Lower leg skin (tissue), 4 donors: Measurements from ENCODE around the gene EYS. TPM values are rescaled to one million over a fixed set of nuclear protein-coding genes. Genes with fewer than 3 reads are reported as not detected.

Experiments used
- DNase-seq, 2 donors: peaks; one replicate each; pipeline ENCODE4 v3.0.0-alpha.2; 2019; ENCODE audit warnings: low spot score in 2 of 2
- H3K4me3 ChIP-seq: fragments of 200-600 bp; sonication (generic); 2 replicates; pipeline ENCODE4 v1.5.1; 2017; ENCODE audit warnings: mild to moderate bottlenecking, low read depth; ENCODE audit not compliant: poor library complexity, severe bottlenecking
- CTCF ChIP-seq, 3 donors: fragments of 450-650 bp; IDR thresholded peaks; one replicate each; pipeline ENCODE4 v1.5.1; 2016; ENCODE audit warnings: antibody characterized with exemption in 3 of 3, mild to moderate bottlenecking in 3 of 3, moderate library complexity in 2 of 3
- POLR2A ChIP-seq, 2 donors: fragments of 450-650 bp; IDR thresholded peaks; one replicate each; pipeline ENCODE4 v1.6.1; 2016 to 2017; ENCODE audit warnings: antibody characterized with exemption in 2 of 2, mild to moderate bottlenecking in 1 of 2, moderate library complexity in 1 of 2
- WGBS, 2 donors: methylation state at CpG; one replicate each; pipeline ENCODE4 v1.1.5; 2018; 5-methylcytosine and 5-hydroxymethylcytosine counted together
- intact Hi-C: fragments of 100-400 bp; cut with DNase I; formaldehyde crosslinking; loops from one replicate; pipeline ENCODE4 v1.15.0; 2023; ENCODE audit warnings: low total_unique reads
- total RNA-seq, 4 donors: library from RNA; depleted of rRNA; stranded (reverse); fragments of >200 nt; gene quantifications; one replicate each; pipeline ENCODE4 v1.1.0, GENCODE V29; 2016

EYS gene
- total RNA-seq, 4 donors from 2014 or later = 0.04 TPM; not detected in 3

GRCh38 chr6:64155063-64155462 lies 1552.0 kb downstream of the EYS start:
- intact Hi-C loops = no loop called here
- H3K4me3 ChIP-seq = no peak overlapping the region
- WGBS, 2 donors = 49 to 51% methylated on average over 2 of the region's 2 CpGs
- DNase-seq = no peak
- TF ChIP-seq POLR2A (IDR thresholded peaks at IDR 0.05) (no peak), CTCF (IDR thresholded peaks at IDR 0.05) (no peak)

GRCh38 chr6:64146876-64147275 lies 1560.2 kb downstream of the EYS start:
- WGBS, 2 donors = 59 to 73% methylated on average over 2 of the region's 2 CpGs
- TF ChIP-seq POLR2A (IDR thresholded peaks at IDR 0.05) = no peak
- TF ChIP-seq CTCF (IDR thresholded peaks at IDR 0.05) = no peak
- H3K4me3 ChIP-seq = no peak overlapping the region
- no peak for DNase-seq
- intact Hi-C loops = no loop called here

GRCh38 chr6:64146094-64146493 lies 1560.9 kb downstream of the EYS start:
- no peak for DNase-seq
- 36 to 44% methylated on average over 1 of the region's 1 CpG for WGBS, 2 donors
- no peak overlapping the region for H3K4me3 ChIP-seq
- intact Hi-C loops = no loop called here
- TF ChIP-seq POLR2A (IDR thresholded peaks at IDR 0.05) (no peak), CTCF (IDR thresholded peaks at IDR 0.05) (no peak)

- no peak overlapping the region for H3K4me3 ChIP-seq
- TF ChIP-seq CTCF (IDR thresholded peaks at IDR 0.05) (no peak), POLR2A (IDR thresholded peaks at IDR 0.05) (no peak)
- DNase-seq = no peak
- intact Hi-C loops = no loop called here
- 77 to 81% methylated on average over 2 of the region's 2 CpGs for WGBS, 2 donors
Observed at GRCh38 chr6:64145658-64146057, 1561.4 kb downstream of the EYS start.

GRCh38 chr6:64143101-64143500 lies 1563.9 kb downstream of the EYS start:
- TF ChIP-seq POLR2A (IDR thresholded peaks at IDR 0.05) (no peak), CTCF (IDR thresholded peaks at IDR 0.05) (no peak)
- intact Hi-C loops = no loop called here
- WGBS, 2 donors = 74 to 81% methylated on average over 2 of the region's 2 CpGs
- DNase-seq = no peak
- H3K4me3 ChIP-seq = no peak overlapping the region

- WGBS, 2 donors = 58 to 61% methylated on average over 2 of the region's 2 CpGs
- no peak for DNase-seq
- intact Hi-C loops = no loop called here
- no peak overlapping the region for H3K4me3 ChIP-seq
- TF ChIP-seq POLR2A (IDR thresholded peaks at IDR 0.05) (no peak), CTCF (IDR thresholded peaks at IDR 0.05) (no peak)
Observed at GRCh38 chr6:64141680-64142079, 1565.3 kb downstream of the EYS start.
